PC-3 (cell line): ENCODE measurements around the gene PBXIP1.

Experiments
- EZH2 ChIP-seq: fragments of 300-600 bp; sonication (generic); IDR thresholded peaks from one replicate; pipeline ENCODE4 v1.6.1; 2017; ENCODE audit warnings: antibody characterized with exemption, mild to moderate bottlenecking, low read length; ENCODE audit not compliant: unreplicated experiment
- EZH2phosphoT487 ChIP-seq: fragments of 300-600 bp; sonication (generic); IDR thresholded peaks from 2 replicates; pipeline ENCODE4 v1.6.1; 2018; ENCODE audit warnings: mild to moderate bottlenecking, antibody characterized with exemption, low read length, borderline replicate concordance
- TF ChIP-seq, protein P1 (sequence below): fragments of 300-600 bp; sonication (generic); conservative IDR thresholded peaks from 2 replicates; pipeline ENCODE4 v1.5.1; 2017; ENCODE audit warnings: antibody characterized with exemption, low read depth, mild to moderate bottlenecking, low read length

DNA sequence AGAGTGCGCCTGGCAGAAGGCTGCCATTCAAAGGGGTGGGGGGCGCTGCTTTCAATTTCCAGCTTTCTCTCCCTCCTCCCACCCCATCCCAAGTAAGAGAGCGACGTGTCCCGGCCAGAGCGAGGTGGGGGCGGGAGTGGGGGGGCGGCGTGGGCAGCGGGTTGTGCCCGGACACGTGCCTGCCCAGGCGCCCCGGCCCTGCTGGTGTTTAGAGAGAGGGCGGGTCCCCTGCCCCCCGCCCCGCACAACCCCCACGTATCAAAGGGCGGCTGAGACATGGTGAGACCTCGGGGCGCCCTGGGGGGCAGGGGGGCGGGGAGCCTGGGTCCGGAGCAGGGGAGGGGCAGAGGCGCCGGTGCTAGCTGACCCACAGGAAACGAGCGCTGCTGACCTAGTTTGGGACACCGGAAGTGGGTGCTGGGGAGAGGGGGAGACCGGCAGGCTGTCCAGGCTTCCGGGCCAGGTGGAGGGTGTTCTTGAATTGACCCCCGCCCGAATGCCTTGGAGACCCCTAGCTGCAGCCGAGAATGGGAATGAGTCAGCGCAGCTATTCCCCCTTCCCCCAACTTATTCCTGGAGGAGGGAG lies 48.0 kb upstream of the PBXIP1 start:
- TF ChIP-seq, protein P1, sequence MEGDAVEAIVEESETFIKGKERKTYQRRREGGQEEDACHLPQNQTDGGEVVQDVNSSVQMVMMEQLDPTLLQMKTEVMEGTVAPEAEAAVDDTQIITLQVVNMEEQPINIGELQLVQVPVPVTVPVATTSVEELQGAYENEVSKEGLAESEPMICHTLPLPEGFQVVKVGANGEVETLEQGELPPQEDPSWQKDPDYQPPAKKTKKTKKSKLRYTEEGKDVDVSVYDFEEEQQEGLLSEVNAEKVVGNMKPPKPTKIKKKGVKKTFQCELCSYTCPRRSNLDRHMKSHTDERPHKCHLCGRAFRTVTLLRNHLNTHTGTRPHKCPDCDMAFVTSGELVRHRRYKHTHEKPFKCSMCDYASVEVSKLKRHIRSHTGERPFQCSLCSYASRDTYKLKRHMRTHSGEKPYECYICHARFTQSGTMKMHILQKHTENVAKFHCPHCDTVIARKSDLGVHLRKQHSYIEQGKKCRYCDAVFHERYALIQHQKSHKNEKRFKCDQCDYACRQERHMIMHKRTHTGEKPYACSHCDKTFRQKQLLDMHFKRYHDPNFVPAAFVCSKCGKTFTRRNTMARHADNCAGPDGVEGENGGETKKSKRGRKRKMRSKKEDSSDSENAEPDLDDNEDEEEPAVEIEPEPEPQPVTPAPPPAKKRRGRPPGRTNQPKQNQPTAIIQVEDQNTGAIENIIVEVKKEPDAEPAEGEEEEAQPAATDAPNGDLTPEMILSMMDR: no peak
- TF ChIP-seq EZH2 (no peak), EZH2phosphoT487 (no peak)
